H1 (cell line): ENCODE results near the gene RBM20.

Experiments used
- CBX5 ChIP-seq: fragments of 300-800, 300-1000 bp; sonication (generic); IDR thresholded peaks from 2 replicates; pipeline ENCODE4 v1.7.1; 2016; ENCODE audit warnings: antibody characterized with exemption, low read length, low read depth
- CTCF ChIP-seq, 3 experiments: IDR thresholded peaks; 1 replicate in 2 of 3; 2 replicates in 1 of 3; pipeline versions ENCODE4 v1.5.1 to v1.6.1; 2011; ENCODE audit warnings: low read length in 3 of 3, mild to moderate bottlenecking in 3 of 3, inconsistent platforms in 2 of 3, low read depth in 1 of 3, moderate library complexity in 1 of 3; ENCODE audit not compliant: insufficient read depth in 1 of 3; ENCODE audit errors: control extremely low read depth in 1 of 3
- EZH2 ChIP-seq: fragments of 200-600 bp; sonication (generic); IDR thresholded peaks from 2 replicates; pipeline ENCODE4 v1.7.1; 2012; ENCODE audit warnings: low read depth, mild to moderate bottlenecking, moderate library complexity, low read length, inconsistent platforms; ENCODE audit not compliant: severe bottlenecking
- JUND ChIP-seq: IDR thresholded peaks from 2 replicates; pipeline ENCODE4 v1.6.1; 2011; ENCODE audit warnings: mild to moderate bottlenecking, improper control_type of control experiment, low read length
- NRF1 ChIP-seq: IDR thresholded peaks from 2 replicates; pipeline ENCODE4 v1.6.1; 2011; ENCODE audit warnings: mild to moderate bottlenecking, low read depth, low read length, improper control_type of control experiment
- POLR2A ChIP-seq, 2 experiments: IDR thresholded peaks; 1 replicate in 1 of 2; 2 replicates in 1 of 2; pipeline ENCODE4 v1.6.1; 2011; ENCODE audit warnings: low read depth in 2 of 2, low read length in 2 of 2, mild to moderate bottlenecking in 2 of 2; ENCODE audit errors: control extremely low read depth in 1 of 2
- SP1 ChIP-seq: IDR thresholded peaks from 2 replicates; pipeline ENCODE4 v1.6.1; 2011; ENCODE audit warnings: low read depth, low read length
- SP4 ChIP-seq: IDR thresholded peaks from 2 replicates; pipeline ENCODE4 v1.6.1; 2012; ENCODE audit warnings: low read length, inconsistent platforms
- ZNF274 ChIP-seq: IDR thresholded peaks from 2 replicates; pipeline ENCODE4 v1.7.0; 2012; ENCODE audit warnings: low read length, borderline replicate concordance; ENCODE audit errors: extremely low read depth

DNA sequence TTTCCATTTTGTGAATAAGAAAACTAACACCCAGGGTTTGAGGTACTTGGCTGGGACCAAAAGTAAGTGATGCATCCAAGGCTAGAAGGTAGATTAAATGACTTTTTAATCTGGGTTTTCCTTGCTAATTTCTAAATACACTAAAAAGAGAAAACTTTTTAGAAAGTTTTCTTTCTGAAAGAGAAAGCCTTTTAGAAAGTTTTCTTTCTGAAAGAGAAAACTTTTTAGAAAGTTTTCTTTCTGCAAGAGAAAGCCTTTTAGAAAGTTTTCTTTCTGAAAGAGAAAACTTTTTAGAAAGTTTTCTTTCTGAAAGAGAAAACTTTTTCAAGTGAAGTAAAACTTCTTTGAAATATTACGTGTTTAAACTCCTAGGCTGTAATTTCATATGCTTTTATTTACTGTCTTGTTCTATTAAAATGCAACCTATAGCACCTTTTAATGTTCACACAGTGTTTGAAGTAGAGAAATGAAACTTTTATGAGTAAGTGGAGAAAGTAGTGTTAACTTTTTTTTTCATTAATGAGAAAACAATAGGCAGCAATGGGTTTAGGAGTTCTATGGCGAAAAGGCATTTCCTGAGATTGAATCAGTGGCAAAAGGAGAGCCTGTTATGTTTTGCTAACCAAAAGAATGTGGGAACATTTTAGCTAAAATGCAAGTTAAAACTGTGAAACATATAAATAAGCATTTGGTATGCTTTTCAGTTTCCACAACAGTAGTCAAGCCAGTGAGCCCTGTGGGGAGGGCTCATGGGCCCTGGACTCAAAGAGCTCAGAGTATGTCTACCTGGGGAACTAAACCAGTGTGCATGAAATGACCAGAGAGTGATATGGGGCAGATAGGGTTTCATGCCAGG is 103.7 kb downstream of the RBM20 start:
- TF ChIP-seq SP4 (no peak), SP1 (no peak), CTCF (IDR thresholded peaks at IDR 0.05; ENCODE audit: control extremely low read depth in 1 of 3, insufficient read depth in 1 of 3, low read depth in 1 of 3, low read length in 3 of 3) (no peak), POLR2A (IDR thresholded peaks at IDR 0.05; ENCODE audit: control extremely low read depth in 1 of 2, low read depth in 2 of 2, low read length in 2 of 2) (no peak), JUND (no peak), CBX5 (no peak), ZNF274 (no peak), EZH2 (no peak), NRF1 (no peak)
